Lower lobe of right lung (tissue), 2 donors: ENCODE measurements around the gene RLBP1. TPM values are rescaled to one million over a fixed set of nuclear protein-coding genes. Genes with fewer than 3 reads are reported as not detected.
"Not testable (repeated sequence)": the region's sequence is repeated elsewhere in the genome, so short reads cannot be mapped to it uniquely, and the experiment has no call there.

ENCODE experiments used
- ATAC-seq, 2 donors: fragments of 200-7000 bp; cut with Tn5 transposase; one replicate each; pipeline ENCODE4 v1.9.1; 2020 to 2022; ENCODE audit warnings: mild to moderate bottlenecking in 2 of 2, moderate library complexity in 2 of 2
- DNase-seq: peaks from one replicate; pipeline ENCODE4 v3.0.0-alpha.2; 2020
- H3K27ac ChIP-seq: fragments of 200-600 bp; one replicate; pipeline ENCODE4 v1.8.0; 2022
- H3K27me3 ChIP-seq: fragments of 200-600 bp; one replicate; pipeline ENCODE4 v1.8.0; 2022; ENCODE audit warnings: low read depth
- H3K36me3 ChIP-seq: fragments of 200-600 bp; one replicate; pipeline ENCODE4 v1.8.0; 2022; ENCODE audit warnings: mild to moderate bottlenecking
- H3K4me1 ChIP-seq: fragments of 200-600 bp; one replicate; pipeline ENCODE4 v1.8.0; 2022
- H3K4me3 ChIP-seq: fragments of 200-600 bp; one replicate; pipeline ENCODE4 v1.8.0; 2022; ENCODE audit warnings: mild to moderate bottlenecking
- H3K9me3 ChIP-seq: fragments of 200-600 bp; one replicate; pipeline ENCODE4 v1.8.0; 2022
- CTCF ChIP-seq: fragments of 200-600 bp; IDR thresholded peaks from one replicate; pipeline ENCODE4 v1.8.0; 2022; ENCODE audit warnings: antibody characterized with exemption, mild to moderate bottlenecking
- intact Hi-C: fragments of 100-400 bp; cut with DNase I; formaldehyde crosslinking; loops from one replicate; pipeline ENCODE4 v1.11.0; 2022
- total RNA-seq: library from RNA; stranded (reverse); fragmentation: NEBNext Ultra II Directional; extraction: Animal tissue kit (Norgen Biotek cat#: 25700); gene quantifications from one replicate; pipeline ENCODE4 v1.2.1, GENCODE V29; 2021
- donor health status: DM: no; HTN: yes; CAD: no; lungs with severe emphysema.

RLBP1 gene
- total RNA-seq, 1 donor from 2014 or later, result not detected

DNA sequence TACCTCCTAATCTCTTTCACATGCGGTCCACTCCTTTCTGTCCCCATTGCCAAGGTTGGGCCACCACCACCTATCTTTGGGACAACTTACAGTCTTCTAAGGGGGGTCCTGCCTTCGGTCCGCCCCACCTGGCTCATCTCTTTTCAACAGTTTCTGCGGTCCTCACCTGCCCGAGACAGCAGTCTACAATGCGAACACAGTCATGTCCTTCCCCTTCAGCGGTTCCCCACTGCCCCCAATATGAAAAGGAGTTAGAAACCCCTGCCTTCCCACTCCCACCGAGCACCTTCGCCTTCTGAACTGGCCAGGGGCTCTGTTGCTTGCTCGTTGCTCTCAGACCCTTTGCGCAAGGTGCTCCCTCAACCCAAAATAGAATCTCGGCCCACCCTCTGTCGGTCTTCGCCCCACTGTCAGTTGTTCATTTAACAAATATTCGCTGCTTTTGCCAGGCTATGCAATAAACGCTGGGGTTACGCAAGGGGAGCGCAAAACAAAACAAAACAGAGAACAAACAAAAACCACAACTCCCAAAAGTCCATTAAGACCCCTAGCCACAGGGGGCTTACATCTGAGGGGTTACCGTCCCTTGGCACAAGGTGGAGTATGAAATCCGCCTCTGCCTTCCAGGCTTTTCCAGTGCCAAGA lies 21.8 kb upstream of the RLBP1 start:
- TF ChIP-seq CTCF, result no peak
- Histone ChIP-seq H3K4me1 (peaks cover 10% of the 10 kb centered on the region), H3K4me3 (peak overlapping the region; percentile 87), H3K27ac (peak overlapping the region; percentile 67), H3K27me3 (no peaks in the 10 kb centered on the region), H3K9me3 (no peaks in the 10 kb centered on the region), H3K36me3 (no peaks in the 10 kb centered on the region)
- intact Hi-C loops, result no loop called here
- DNase-seq, result no peak
- ATAC-seq, result peak in 1 of 2 donors; percentile 19

- ATAC-seq, result peak; percentile 21 to 76
- H3K4me3 ChIP-seq, H3K4me1 ChIP-seq, DNase-seq, H3K36me3 ChIP-seq, intact Hi-C loops, H3K27ac ChIP-seq, H3K27me3 ChIP-seq, H3K9me3 ChIP-seq: not testable (repeated sequence)
Observed at GRCh38 chr15:89239883-89240810, 18.8 kb upstream of the RLBP1 start.

DNA sequence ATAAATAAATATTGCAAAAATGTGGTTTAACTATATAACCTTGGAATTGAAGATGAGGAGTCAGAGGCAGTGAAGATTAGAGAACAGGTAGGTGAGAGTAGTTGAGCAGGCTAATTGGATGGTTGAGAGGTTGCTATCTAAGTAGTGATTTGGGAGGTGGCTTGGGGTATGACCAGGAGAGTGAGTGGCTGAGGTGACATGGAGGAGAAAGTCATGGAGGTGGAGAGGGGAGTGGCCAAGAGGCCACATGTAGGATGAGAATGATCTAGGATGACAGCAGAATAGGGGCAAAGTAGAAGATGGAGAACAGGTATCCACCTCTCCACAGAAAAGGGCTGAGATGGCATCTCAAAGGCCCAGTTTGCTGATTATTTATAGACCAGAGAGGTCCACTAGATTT lies 10.5 kb upstream of the RLBP1 start:
- no peaks in the 10 kb centered on the region for H3K36me3 ChIP-seq
- H3K9me3 ChIP-seq, result no peaks in the 10 kb centered on the region
- no peak overlapping the region for H3K27ac ChIP-seq
- intact Hi-C loops, result no loop called here
- no peak for TF ChIP-seq CTCF
- H3K4me3 ChIP-seq, result no peak overlapping the region
- H3K4me1 ChIP-seq, result no peaks in the 10 kb centered on the region
- H3K27me3 ChIP-seq, result no peaks in the 10 kb centered on the region
- DNase-seq (no peak), ATAC-seq (no peak)

DNA sequence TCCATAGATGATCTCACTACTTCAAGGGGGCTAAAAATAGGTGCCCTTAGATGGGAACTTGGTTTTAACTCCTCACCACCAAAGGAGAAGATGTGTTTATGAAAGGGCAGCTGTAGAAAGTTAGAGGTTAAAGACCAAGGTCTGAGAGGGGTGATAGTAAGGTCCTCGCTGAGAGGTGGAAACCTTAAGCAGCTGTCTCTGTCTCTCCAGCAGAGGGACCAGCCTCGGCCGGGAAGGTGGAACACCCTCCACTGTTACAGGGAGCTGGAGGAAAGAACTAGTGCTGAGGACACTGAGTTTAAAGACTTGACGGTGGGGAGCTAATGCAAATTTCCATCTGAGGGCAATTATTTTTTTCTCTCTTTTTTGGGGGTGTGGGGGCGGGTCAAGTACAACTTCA lies 8.9 kb upstream of the RLBP1 start:
- ATAC-seq (no peak), DNase-seq (no peak)
- Histone ChIP-seq H3K27me3 (no peaks in the 10 kb centered on the region), H3K27ac (no peak overlapping the region), H3K9me3 (no peaks in the 10 kb centered on the region), H3K36me3 (no peaks in the 10 kb centered on the region), H3K4me3 (no peak overlapping the region), H3K4me1 (no peaks in the 10 kb centered on the region)
- intact Hi-C loops, result no loop called here
- no peak for TF ChIP-seq CTCF

DNA sequence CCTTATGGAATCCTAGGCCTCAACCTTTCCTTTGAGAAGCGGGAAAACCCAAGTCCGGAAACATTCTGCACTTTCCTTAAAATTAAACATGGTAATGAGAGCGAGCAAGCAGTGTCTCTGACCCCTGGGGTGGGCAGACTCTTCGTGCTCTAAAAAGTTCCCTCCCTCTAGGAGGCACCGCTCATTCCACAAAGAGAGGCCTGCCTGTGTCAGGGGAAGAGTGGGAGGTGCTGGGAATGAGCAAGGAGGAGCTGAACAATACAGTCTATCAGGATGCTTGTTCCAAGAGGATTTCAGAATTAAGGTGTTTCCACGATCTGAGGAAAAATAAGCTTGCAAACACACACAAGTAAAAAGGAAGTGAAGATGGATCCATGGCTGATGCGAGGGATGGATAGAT lies 6.0 kb upstream of the RLBP1 start:
- H3K27me3 ChIP-seq, result no peaks in the 10 kb centered on the region
- H3K4me1 ChIP-seq, result no peaks in the 10 kb centered on the region
- H3K36me3 ChIP-seq, result no peaks in the 10 kb centered on the region
- no peaks in the 10 kb centered on the region for H3K9me3 ChIP-seq
- intact Hi-C loops, result no loop called here
- ATAC-seq (no peak), DNase-seq (no peak)
- H3K4me3 ChIP-seq, result no peak overlapping the region
- H3K27ac ChIP-seq, result no peak overlapping the region
- no peak for TF ChIP-seq CTCF
